Measurements from ENCODE around the gene ZNF467. TPM values are rescaled to one million over a fixed set of nuclear protein-coding genes. Genes with fewer than 3 reads are reported as not detected.

The ZNF467 gene
- total RNA-seq, 4 donors from 2014 or later, result 1.2 to 4.4 (median 2.0) TPM

- no peaks in the 10 kb centered on the region for H3K27me3 ChIP-seq
- 84 to 88% methylated on average over 6 to 8 of the region's 28 CpGs for WGBS, 2 donors
- H3K4me3 ChIP-seq, result no peak overlapping the region
- H3K36me3 ChIP-seq, result peaks cover 6 to 92% (median 11%) of the 10 kb centered on the region in 3 donors
- no peak for DNase-seq
- no peaks in the 10 kb centered on the region for H3K9me3 ChIP-seq
- H3K4me1 ChIP-seq, result peaks cover 4 to 41% (median 5%) of the 10 kb centered on the region in 3 donors
- no peak overlapping the region for H3K27ac ChIP-seq
- no peak for TF ChIP-seq CTCF (IDR thresholded peaks at IDR 0.05)
- no peak for TF ChIP-seq POLR2A (IDR thresholded peaks at IDR 0.05)
- intact Hi-C loops (cut with DNase I), result no loop called here
These were observed 43.2 kb downstream of the ZNF467 start for GRCh38 chr7:149729983-149730801.

GRCh38 chr7:149729586-149729982 lies 43.8 kb downstream of the ZNF467 start:
- H3K27me3 ChIP-seq, result no peaks in the 10 kb centered on the region
- H3K4me1 ChIP-seq, result peaks cover under 1 to 35% (median under 1%) of the 10 kb centered on the region in 3 donors
- H3K27ac ChIP-seq, result no peak overlapping the region
- peaks cover 10 to 98% (median 11%) of the 10 kb centered on the region in 3 donors for H3K36me3 ChIP-seq
- H3K9me3 ChIP-seq, result no peaks in the 10 kb centered on the region
- DNase-seq, result no peak
- TF ChIP-seq POLR2A (IDR thresholded peaks at IDR 0.05) (no peak), CTCF (IDR thresholded peaks at IDR 0.05) (no peak)
- 73 to 90% methylated on average over 3 to 4 of the region's 5 CpGs for WGBS, 2 donors
- H3K4me3 ChIP-seq, result no peak overlapping the region
- intact Hi-C loops (cut with DNase I), result no loop called here

GRCh38 chr7:149728491-149729375 lies 44.7 kb downstream of the ZNF467 start:
- Histone ChIP-seq H3K4me1 (peaks cover 0 to 30% (median 0%) of the 10 kb centered on the region in 3 donors), H3K4me3 (no peak overlapping the region), H3K27me3 (no peaks in the 10 kb centered on the region), H3K9me3 (no peaks in the 10 kb centered on the region), H3K36me3 (peaks cover 11 to 100% (median 16%) of the 10 kb centered on the region in 3 donors), H3K27ac (no peak overlapping the region)
- intact Hi-C loops (cut with DNase I), result no loop called here
- DNase-seq, result no peak
- TF ChIP-seq POLR2A (IDR thresholded peaks at IDR 0.05), result no peak
- no peak for TF ChIP-seq CTCF (IDR thresholded peaks at IDR 0.05)
- WGBS, 2 donors, result 89% methylated on average over 4 of the region's 21 CpGs; no CpG with 5 or more reads in 1 of the 2 donors

GRCh38 chr7:149727899-149728476 lies 45.4 kb downstream of the ZNF467 start:
- peak overlapping the region in 1 of 4 donors; percentile 30 for H3K27ac ChIP-seq
- no peak for DNase-seq
- no peak overlapping the region for H3K4me3 ChIP-seq
- peaks cover 0 to 27% (median 0%) of the 10 kb centered on the region in 3 donors for H3K4me1 ChIP-seq
- peaks cover 14 to 100% (median 24%) of the 10 kb centered on the region in 3 donors for H3K36me3 ChIP-seq
- H3K27me3 ChIP-seq, result no peaks in the 10 kb centered on the region
- intact Hi-C loops (cut with DNase I), result no loop called here
- no peak for TF ChIP-seq POLR2A (IDR thresholded peaks at IDR 0.05)
- no peak for TF ChIP-seq CTCF (IDR thresholded peaks at IDR 0.05)
- H3K9me3 ChIP-seq, result no peaks in the 10 kb centered on the region
- WGBS, 2 donors, result 66 to 88% methylated on average over 3 to 4 of the region's 12 CpGs

All from esophagus squamous epithelium (tissue), 5 donors.